ENCODE results near the gene FAM204A. TPM values are rescaled to one million over a fixed set of nuclear protein-coding genes. Genes with fewer than 3 reads are reported as not detected.

Gene FAM204A
- total and polyA plus RNA-seq, 2 of the 13 experiments (the other 11 are each of a cell fraction or from before 2014, with no cell fraction given), result 9.2 to 61.0 TPM

DNA sequence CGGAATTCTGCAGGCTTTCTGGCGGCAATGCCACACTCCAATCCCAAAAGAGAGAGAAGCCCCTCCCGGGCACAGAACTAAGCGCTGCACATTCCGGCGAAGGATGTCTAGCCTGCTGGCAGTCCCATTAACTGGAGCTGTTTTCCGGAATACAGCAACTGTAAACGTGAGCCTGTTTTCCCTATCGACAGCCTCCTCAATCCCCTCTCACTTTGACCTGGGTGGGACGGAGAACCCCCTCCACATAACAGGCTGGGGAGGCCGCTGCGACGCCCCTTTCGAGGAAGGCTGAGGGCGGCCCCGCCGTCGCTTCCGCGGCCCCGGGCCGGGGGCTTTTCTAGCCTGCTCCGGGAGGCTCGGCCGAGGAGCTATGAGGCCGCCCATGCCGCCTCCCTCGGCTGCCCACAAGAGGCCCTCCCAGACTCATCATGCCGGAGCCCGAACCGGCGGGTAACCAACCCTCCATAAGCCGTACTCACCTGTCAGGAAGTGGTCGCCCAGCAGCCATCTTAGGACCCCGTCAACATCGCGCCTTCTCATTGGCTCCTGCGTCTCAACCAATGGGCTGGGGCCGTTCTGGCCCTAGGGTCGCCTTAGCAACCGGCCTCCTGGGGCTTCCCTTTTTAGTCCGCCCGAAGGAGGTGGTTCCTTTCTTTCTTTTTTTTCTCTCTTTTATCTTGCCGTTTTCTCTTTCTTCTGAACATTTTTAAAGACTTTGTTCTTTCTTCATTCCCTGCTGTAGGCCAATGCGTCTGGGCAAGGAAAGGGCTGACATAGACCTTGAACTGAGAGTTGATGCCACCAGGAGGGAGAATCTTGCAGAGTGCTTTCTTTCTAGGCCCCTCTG lies at the start of gene FAM204A (continued):
- TF ChIP-seq, protein P1, sequence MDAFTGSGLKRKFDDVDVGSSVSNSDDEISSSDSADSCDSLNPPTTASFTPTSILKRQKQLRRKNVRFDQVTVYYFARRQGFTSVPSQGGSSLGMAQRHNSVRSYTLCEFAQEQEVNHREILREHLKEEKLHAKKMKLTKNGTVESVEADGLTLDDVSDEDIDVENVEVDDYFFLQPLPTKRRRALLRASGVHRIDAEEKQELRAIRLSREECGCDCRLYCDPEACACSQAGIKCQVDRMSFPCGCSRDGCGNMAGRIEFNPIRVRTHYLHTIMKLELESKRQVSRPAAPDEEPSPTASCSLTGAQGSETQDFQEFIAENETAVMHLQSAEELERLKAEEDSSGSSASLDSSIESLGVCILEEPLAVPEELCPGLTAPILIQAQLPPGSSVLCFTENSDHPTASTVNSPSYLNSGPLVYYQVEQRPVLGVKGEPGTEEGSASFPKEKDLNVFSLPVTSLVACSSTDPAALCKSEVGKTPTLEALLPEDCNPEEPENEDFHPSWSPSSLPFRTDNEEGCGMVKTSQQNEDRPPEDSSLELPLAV (CRISPR knock-in tag; conservative IDR thresholded peaks at IDR 0.05; ENCODE audit: low read depth), result no peak
- TF ChIP-seq ZNF768 (CRISPR knock-in tag; IDR thresholded peaks at IDR 0.05), result 0 out of 2 replicates have a peak, but pooled peaks have one; percentile 22
- TF ChIP-seq JUNB (CRISPR knock-in tag; IDR thresholded peaks at IDR 0.05; ENCODE audit: borderline replicate concordance), result no peak
- TF ChIP-seq, protein P2, sequence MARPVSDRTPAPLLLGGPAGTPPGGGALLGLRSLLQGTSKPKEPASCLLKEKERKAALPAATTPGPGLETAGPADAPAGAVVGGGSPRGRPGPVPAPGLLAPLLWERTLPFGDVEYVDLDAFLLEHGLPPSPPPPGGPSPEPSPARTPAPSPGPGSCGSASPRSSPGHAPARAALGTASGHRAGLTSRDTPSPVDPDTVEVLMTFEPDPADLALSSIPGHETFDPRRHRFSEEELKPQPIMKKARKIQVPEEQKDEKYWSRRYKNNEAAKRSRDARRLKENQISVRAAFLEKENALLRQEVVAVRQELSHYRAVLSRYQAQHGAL (CRISPR knock-in tag; IDR thresholded peaks at IDR 0.05; ENCODE audit: not compliant biosample characterization), result no peak
- TF ChIP-seq ZNF773 (CRISPR knock-in tag; IDR thresholded peaks at IDR 0.05; ENCODE audit: borderline replicate concordance), result no peak
- TF ChIP-seq PHB2 (IDR thresholded peaks at IDR 0.05; ENCODE audit: partially characterized antibody), result no peak
- TF ChIP-seq FOXK2 (IDR thresholded peaks at IDR 0.05), result no peak
- TF ChIP-seq, protein P3, sequence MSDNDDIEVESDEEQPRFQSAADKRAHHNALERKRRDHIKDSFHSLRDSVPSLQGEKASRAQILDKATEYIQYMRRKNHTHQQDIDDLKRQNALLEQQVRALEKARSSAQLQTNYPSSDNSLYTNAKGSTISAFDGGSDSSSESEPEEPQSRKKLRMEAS (IDR thresholded peaks at IDR 0.05), result no peak; the same call in 1 of the 2 replicates
- TF ChIP-seq, protein P4, sequence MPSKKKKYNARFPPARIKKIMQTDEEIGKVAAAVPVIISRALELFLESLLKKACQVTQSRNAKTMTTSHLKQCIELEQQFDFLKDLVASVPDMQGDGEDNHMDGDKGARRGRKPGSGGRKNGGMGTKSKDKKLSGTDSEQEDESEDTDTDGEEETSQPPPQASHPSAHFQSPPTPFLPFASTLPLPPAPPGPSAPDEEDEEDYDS (CRISPR knock-in tag; IDR thresholded peaks at IDR 0.05), result no peak
- TF ChIP-seq HIVEP1 (CRISPR knock-in tag; IDR thresholded peaks at IDR 0.05), result peak; percentile 32; the same call in 1 of the 2 replicates
- peak; percentile 88 for TF ChIP-seq GABPB1 (CRISPR knock-in tag; IDR thresholded peaks at IDR 0.05)
- TF ChIP-seq, protein P5, sequence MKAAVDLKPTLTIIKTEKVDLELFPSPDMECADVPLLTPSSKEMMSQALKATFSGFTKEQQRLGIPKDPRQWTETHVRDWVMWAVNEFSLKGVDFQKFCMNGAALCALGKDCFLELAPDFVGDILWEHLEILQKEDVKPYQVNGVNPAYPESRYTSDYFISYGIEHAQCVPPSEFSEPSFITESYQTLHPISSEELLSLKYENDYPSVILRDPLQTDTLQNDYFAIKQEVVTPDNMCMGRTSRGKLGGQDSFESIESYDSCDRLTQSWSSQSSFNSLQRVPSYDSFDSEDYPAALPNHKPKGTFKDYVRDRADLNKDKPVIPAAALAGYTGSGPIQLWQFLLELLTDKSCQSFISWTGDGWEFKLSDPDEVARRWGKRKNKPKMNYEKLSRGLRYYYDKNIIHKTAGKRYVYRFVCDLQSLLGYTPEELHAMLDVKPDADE (CRISPR knock-in tag; IDR thresholded peaks at IDR 0.05), result no peak
- TF ChIP-seq ZNF816 (CRISPR knock-in tag; IDR thresholded peaks at IDR 0.05; ENCODE audit: borderline replicate concordance), result no peak
- no peak for TF ChIP-seq ZNF10 (CRISPR knock-in tag; IDR thresholded peaks at IDR 0.05; ENCODE audit: borderline replicate concordance, low read depth)
- no peak; the same call in 1 of the 2 replicates for TF ChIP-seq ZNF329 (CRISPR knock-in tag; IDR thresholded peaks at IDR 0.05; ENCODE audit: low read depth)
- TF ChIP-seq, protein P6, sequence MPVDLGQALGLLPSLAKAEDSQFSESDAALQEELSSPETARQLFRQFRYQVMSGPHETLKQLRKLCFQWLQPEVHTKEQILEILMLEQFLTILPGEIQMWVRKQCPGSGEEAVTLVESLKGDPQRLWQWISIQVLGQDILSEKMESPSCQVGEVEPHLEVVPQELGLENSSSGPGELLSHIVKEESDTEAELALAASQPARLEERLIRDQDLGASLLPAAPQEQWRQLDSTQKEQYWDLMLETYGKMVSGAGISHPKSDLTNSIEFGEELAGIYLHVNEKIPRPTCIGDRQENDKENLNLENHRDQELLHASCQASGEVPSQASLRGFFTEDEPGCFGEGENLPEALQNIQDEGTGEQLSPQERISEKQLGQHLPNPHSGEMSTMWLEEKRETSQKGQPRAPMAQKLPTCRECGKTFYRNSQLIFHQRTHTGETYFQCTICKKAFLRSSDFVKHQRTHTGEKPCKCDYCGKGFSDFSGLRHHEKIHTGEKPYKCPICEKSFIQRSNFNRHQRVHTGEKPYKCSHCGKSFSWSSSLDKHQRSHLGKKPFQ (CRISPR knock-in tag; IDR thresholded peaks at IDR 0.05; ENCODE audit: insufficient replicate concordance), result no peak
- TF ChIP-seq, protein P7, sequence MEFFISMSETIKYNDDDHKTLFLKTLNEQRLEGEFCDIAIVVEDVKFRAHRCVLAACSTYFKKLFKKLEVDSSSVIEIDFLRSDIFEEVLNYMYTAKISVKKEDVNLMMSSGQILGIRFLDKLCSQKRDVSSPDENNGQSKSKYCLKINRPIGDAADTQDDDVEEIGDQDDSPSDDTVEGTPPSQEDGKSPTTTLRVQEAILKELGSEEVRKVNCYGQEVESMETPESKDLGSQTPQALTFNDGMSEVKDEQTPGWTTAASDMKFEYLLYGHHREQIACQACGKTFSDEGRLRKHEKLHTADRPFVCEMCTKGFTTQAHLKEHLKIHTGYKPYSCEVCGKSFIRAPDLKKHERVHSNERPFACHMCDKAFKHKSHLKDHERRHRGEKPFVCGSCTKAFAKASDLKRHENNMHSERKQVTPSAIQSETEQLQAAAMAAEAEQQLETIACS (CRISPR knock-in tag; IDR thresholded peaks at IDR 0.05), result no peak
- no peak for TF ChIP-seq ZNF296 (CRISPR knock-in tag; conservative IDR thresholded peaks at IDR 0.05)
- no peak for TF ChIP-seq ZNF761 (CRISPR knock-in tag; conservative IDR thresholded peaks at IDR 0.05)
- no peak for TF ChIP-seq NCOA2 (CRISPR knock-in tag; IDR thresholded peaks at IDR 0.05)
- TF ChIP-seq ZNF484 (CRISPR knock-in tag; IDR thresholded peaks at IDR 0.05; ENCODE audit: borderline replicate concordance, low read depth), result no peak
- TF ChIP-seq IRF2 (CRISPR knock-in tag; IDR thresholded peaks at IDR 0.05), result peak; percentile 44
- TF ChIP-seq ZNF850 (CRISPR knock-in tag; conservative IDR thresholded peaks at IDR 0.05), result no peak
